ENCODE results near the gene WDR83.

Gene WDR83

GRCh38 chr19:12720296-12720695 lies 53.7 kb downstream of the WDR83 start:
- no peak for FAIRE-seq

- no peak for FAIRE-seq
These were observed 54.4 kb downstream of the WDR83 start for GRCh38 chr19:12720851-12721655.

- FAIRE-seq = no peak
These were observed 55.3 kb downstream of the WDR83 start for GRCh38 chr19:12721656-12722565.

GRCh38 chr19:12722566-12723380 lies 56.2 kb downstream of the WDR83 start:
- peak; percentile 97 for FAIRE-seq

GRCh38 chr19:12723381-12723640 lies 56.7 kb downstream of the WDR83 start:
- no peak for FAIRE-seq

GRCh38 chr19:12723641-12724426 lies 57.2 kb downstream of the WDR83 start, which contains the start of gene TNPO2:
TSS of gene TNPO2 (minus strand) at chr19:12723932. CDS start at chr19:12720977, 2,955 bp downstream.
- no peak for FAIRE-seq
